GM21619 (cell line): ENCODE measurements around the gene CPED1.
"Not testable (repeated sequence)": the region's sequence is repeated elsewhere in the genome, so short reads cannot be mapped to it uniquely, and the experiment has no call there.

Source experiments
- ATAC-seq: cut with Tn5 transposase; IDR thresholded peaks from one replicate; pipeline ENCODE4 v1.9.1; 2021; ENCODE audit not compliant: unreplicated experiment

CPED1 gene

GRCh38 chr7:120981117-120981516 is 7.4 kb upstream of the CPED1 start:
- no peak for ATAC-seq

- ATAC-seq: peak; percentile 52
Observed at GRCh38 chr7:120981888-120982615, 6.5 kb upstream of the CPED1 start.

- ATAC-seq: not testable (repeated sequence)
Observed at GRCh38 chr7:120983592-120983991, 4.9 kb upstream of the CPED1 start.

- no peak for ATAC-seq
Observed at GRCh38 chr7:120984406-120984805, 4.1 kb upstream of the CPED1 start.

GRCh38 chr7:120985130-120985758 is 3.3 kb upstream of the CPED1 start:
- ATAC-seq: no peak

- no peak for ATAC-seq
Observed at GRCh38 chr7:120985839-120986238, 2.7 kb upstream of the CPED1 start.

- ATAC-seq: no peak
Observed at GRCh38 chr7:120986650-120987049, 1.9 kb upstream of the CPED1 start.

- no peak for ATAC-seq
Observed at GRCh38 chr7:120987280-120987679, 1.2 kb upstream of the CPED1 start.

- ATAC-seq: peak; percentile 97
Observed at GRCh38 chr7:120987683-120988590, 574 bp upstream of the CPED1 start.

GRCh38 chr7:120989257-120990220 is 1.0 kb downstream of the CPED1 start:
- ATAC-seq: no peak

- ATAC-seq: no peak
Observed at GRCh38 chr7:120990468-120991118, 2.1 kb downstream of the CPED1 start.

- ATAC-seq: no peak
Observed at GRCh38 chr7:120991161-120991560, 2.6 kb downstream of the CPED1 start.

GRCh38 chr7:120991581-120991980 is 3.1 kb downstream of the CPED1 start:
- ATAC-seq: no peak

GRCh38 chr7:120992272-120992964 is 3.9 kb downstream of the CPED1 start:
- no peak for ATAC-seq

GRCh38 chr7:120992965-120993494 is 4.5 kb downstream of the CPED1 start:
- no peak for ATAC-seq

- no peak for ATAC-seq
Observed at GRCh38 chr7:120993553-120994191, 5.2 kb downstream of the CPED1 start.

GRCh38 chr7:120994512-120995410 is 6.2 kb downstream of the CPED1 start:
- ATAC-seq: no peak

- ATAC-seq: no peak
Observed at GRCh38 chr7:120995654-120996053, 7.1 kb downstream of the CPED1 start.
